ENCODE results near the gene CHST3.

GRCh38 chr10:72062382-72062781 lies 98.2 kb downstream of the CHST3 start:
- no peak for TF ChIP-seq POLR2AphosphoS5 (IDR thresholded peaks at IDR 0.05; ENCODE audit: insufficient read depth in 1 of 2, low read depth in 1 of 2)
- TF ChIP-seq, protein P1, sequence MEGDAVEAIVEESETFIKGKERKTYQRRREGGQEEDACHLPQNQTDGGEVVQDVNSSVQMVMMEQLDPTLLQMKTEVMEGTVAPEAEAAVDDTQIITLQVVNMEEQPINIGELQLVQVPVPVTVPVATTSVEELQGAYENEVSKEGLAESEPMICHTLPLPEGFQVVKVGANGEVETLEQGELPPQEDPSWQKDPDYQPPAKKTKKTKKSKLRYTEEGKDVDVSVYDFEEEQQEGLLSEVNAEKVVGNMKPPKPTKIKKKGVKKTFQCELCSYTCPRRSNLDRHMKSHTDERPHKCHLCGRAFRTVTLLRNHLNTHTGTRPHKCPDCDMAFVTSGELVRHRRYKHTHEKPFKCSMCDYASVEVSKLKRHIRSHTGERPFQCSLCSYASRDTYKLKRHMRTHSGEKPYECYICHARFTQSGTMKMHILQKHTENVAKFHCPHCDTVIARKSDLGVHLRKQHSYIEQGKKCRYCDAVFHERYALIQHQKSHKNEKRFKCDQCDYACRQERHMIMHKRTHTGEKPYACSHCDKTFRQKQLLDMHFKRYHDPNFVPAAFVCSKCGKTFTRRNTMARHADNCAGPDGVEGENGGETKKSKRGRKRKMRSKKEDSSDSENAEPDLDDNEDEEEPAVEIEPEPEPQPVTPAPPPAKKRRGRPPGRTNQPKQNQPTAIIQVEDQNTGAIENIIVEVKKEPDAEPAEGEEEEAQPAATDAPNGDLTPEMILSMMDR (IDR thresholded peaks at IDR 0.05) = no peak
